HepG2 (cell line): Measurements from ENCODE around the gene LEMD2. TPM values are rescaled to one million over a fixed set of nuclear protein-coding genes. Genes with fewer than 3 reads are reported as not detected.

Experiments used
- CEBPG ChIP-seq: IDR thresholded peaks from 2 replicates; pipeline ENCODE4 v1.6.1; 2016
- ELF1 ChIP-seq: sonication (generic); formaldehyde crosslinking; IDR thresholded peaks from 2 replicates; pipeline ENCODE4 v1.4.0; 2020; ENCODE audit warnings: missing genetic modification reagents
- ELF3 ChIP-seq: IDR thresholded peaks from 2 replicates; pipeline ENCODE4 v1.6.1; 2016; ENCODE audit warnings: missing genetic modification reagents, missing compliant biosample characterization
- ESRRA ChIP-seq: sonication (generic); formaldehyde crosslinking; IDR thresholded peaks from 2 replicates; pipeline ENCODE4 v1.5.1; 2020; ENCODE audit warnings: mild to moderate bottlenecking, low read depth, missing genetic modification reagents
- GFI1 ChIP-seq: sonication (generic); formaldehyde crosslinking; IDR thresholded peaks from 2 replicates; pipeline ENCODE4 v1.5.0; 2020; ENCODE audit warnings: missing genetic modification reagents, mild to moderate bottlenecking, borderline replicate concordance
- MBNL3 ChIP-seq: fragments of 250-450 bp; sonication (Bioruptor Pico); conservative IDR thresholded peaks from 2 replicates; pipeline ENCODE4 v1.8.0; 2022; ENCODE audit warnings: mild to moderate bottlenecking, inconsistent platforms
- MTF1 ChIP-seq: sonication (generic); formaldehyde crosslinking; IDR thresholded peaks from 2 replicates; pipeline ENCODE4 v1.5.0; 2020; ENCODE audit warnings: missing genetic modification reagents
- NR2F1 ChIP-seq, 2 experiments: fragments of 450-650 bp in 1 of 2; formaldehyde crosslinking in 1 of 2; IDR thresholded peaks; 2 replicates each; pipeline versions ENCODE4 v1.5.0 to v1.6.1; 2016 to 2020; ENCODE audit warnings: mild to moderate bottlenecking in 1 of 2, missing compliant biosample characterization in 1 of 2, missing genetic modification reagents in 1 of 2, moderate library complexity in 1 of 2
- ZNF446 ChIP-seq: sonication (generic); formaldehyde crosslinking; IDR thresholded peaks from 2 replicates; pipeline ENCODE4 v1.5.0; 2020; ENCODE audit warnings: mild to moderate bottlenecking, missing genetic modification reagents
- ZNF879 ChIP-seq: sonication (generic); formaldehyde crosslinking; IDR thresholded peaks from 2 replicates; pipeline ENCODE4 v1.8.1; 2023; ENCODE audit warnings: missing genetic modification reagents
- polyA plus RNA-seq, 8 experiments: library from polyadenylated mRNA; depleted of rRNA in 3 of 8; stranded (reverse) in 7 of 8; unstranded in 1 of 8; fragments of >200 nt; fragmentation: Illumina TruSeq in 4 of 8; extraction: Trizol in 4 of 8; gene quantifications; 2 replicates each; pipeline versions ENCODE4 v1.2.1 to v1.2.3, GENCODE V29; 2011 to 2016; ENCODE audit warnings: low read depth in 4 of 8, missing spikeins in 1 of 8, mixed read lengths in 1 of 8; ENCODE audit not compliant: insufficient read depth in 1 of 8
- total RNA-seq, 5 experiments: library from RNA; depleted of rRNA; stranded (reverse); fragments of >200 nt; fragmentation: Illumina TruSeq; extraction: Trizol; gene quantifications; 2 replicates each; pipeline ENCODE4 v1.2.3, GENCODE V29; 2016; ENCODE audit warnings: low read depth in 1 of 5
- TF ChIP-seq, protein P1 (sequence below): IDR thresholded peaks from 2 replicates; pipeline ENCODE4 v1.6.1; 2016; ENCODE audit warnings: mild to moderate bottlenecking
- TF ChIP-seq, protein P2 (sequence below): sonication (generic); formaldehyde crosslinking; IDR thresholded peaks from 2 replicates; pipeline ENCODE4 v1.5.1; 2020; ENCODE audit warnings: missing genetic modification reagents, mild to moderate bottlenecking, borderline replicate concordance
- TF ChIP-seq, protein P3 (sequence below): IDR thresholded peaks from 2 replicates; pipeline ENCODE4 v1.6.1; 2016
- TF ChIP-seq, protein P4 (sequence below): IDR thresholded peaks from 2 replicates; pipeline ENCODE4 v1.6.1; 2012; ENCODE audit warnings: inconsistent platforms
- TF ChIP-seq, protein P5 (sequence below): sonication (generic); formaldehyde crosslinking; IDR thresholded peaks from 2 replicates; pipeline ENCODE4 v1.4.0; 2020; ENCODE audit warnings: missing genetic modification reagents
- TF ChIP-seq, protein P6 (sequence below): sonication (generic); formaldehyde crosslinking; IDR thresholded peaks from 2 replicates; pipeline ENCODE4 v1.5.0; 2020; ENCODE audit warnings: missing genetic modification reagents
- TF ChIP-seq, protein P7 (sequence below): IDR thresholded peaks from 2 replicates; pipeline ENCODE4 v1.6.1; 2018; ENCODE audit warnings: missing genetic modification reagents, mild to moderate bottlenecking, missing compliant biosample characterization

The LEMD2 gene
- total and polyA plus RNA-seq, 2 of the 13 experiments (the other 11 are each of a cell fraction or from before 2014, with no cell fraction given): 45.2 to 62.9 TPM

DNA sequence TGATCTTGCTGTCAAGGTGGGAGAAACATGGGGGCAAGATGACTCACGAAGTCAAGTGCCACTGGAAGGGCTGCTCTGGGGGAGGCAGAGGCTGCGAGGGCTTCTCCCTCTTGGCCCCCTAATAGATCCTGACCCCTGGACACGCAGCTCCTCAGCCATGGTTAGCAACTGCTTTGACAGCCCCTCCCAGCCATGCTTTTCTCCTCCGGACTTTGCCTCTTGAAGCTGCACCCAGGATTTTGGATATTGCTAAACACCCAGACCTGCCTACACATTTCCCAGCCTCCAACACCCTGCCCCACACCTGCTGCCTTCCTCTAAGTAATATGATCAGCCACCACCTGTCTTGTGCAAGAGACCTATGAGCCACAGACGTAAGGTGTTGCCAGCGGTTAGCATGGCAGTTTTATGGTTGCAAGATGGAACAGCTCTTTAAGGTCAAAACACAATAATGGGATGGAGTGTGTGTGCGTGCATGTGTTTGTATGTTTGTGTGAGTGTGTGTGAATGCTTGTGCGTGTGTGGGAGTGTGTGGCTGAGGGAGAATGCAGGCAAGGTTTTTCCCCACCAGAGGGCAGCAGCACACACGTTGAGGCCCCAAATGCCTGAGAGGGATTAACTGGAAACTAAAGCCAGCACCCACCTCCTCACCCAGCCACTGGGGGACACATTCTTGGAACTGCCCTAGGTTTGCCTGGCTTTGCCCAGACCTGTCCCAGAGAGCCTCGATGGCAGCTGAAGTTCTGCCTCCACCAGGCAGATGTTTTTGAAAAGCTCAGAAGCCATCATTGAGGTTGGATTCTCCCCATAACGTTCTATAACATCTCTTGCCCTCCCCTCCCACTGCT is 44.7 kb downstream of the LEMD2 start (continued):
- TF ChIP-seq, protein P1, sequence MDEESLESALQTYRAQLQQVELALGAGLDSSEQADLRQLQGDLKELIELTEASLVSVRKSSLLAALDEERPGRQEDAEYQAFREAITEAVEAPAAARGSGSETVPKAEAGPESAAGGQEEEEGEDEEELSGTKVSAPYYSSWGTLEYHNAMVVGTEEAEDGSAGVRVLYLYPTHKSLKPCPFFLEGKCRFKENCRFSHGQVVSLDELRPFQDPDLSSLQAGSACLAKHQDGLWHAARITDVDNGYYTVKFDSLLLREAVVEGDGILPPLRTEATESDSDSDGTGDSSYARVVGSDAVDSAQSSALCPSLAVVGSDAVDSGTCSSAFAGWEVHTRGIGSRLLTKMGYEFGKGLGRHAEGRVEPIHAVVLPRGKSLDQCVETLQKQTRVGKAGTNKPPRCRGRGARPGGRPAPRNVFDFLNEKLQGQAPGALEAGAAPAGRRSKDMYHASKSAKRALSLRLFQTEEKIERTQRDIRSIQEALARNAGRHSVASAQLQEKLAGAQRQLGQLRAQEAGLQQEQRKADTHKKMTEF (CRISPR knock-in tag): no peak
- TF ChIP-seq MBNL3 (CRISPR knock-in tag) (no peak), MTF1 (CRISPR knock-in tag) (no peak), GFI1 (CRISPR knock-in tag) (no peak), ZNF446 (CRISPR knock-in tag) (no peak), ESRRA (no peak), NR2F1 (CRISPR knock-in tag; IDR thresholded peaks at IDR 0.05) (no peak), ELF3 (CRISPR knock-in tag) (peak; percentile 47), CEBPG (CRISPR knock-in tag) (peak; percentile 61), ELF1 (CRISPR knock-in tag) (no peak), ZNF879 (no peak)
- TF ChIP-seq, protein P2, sequence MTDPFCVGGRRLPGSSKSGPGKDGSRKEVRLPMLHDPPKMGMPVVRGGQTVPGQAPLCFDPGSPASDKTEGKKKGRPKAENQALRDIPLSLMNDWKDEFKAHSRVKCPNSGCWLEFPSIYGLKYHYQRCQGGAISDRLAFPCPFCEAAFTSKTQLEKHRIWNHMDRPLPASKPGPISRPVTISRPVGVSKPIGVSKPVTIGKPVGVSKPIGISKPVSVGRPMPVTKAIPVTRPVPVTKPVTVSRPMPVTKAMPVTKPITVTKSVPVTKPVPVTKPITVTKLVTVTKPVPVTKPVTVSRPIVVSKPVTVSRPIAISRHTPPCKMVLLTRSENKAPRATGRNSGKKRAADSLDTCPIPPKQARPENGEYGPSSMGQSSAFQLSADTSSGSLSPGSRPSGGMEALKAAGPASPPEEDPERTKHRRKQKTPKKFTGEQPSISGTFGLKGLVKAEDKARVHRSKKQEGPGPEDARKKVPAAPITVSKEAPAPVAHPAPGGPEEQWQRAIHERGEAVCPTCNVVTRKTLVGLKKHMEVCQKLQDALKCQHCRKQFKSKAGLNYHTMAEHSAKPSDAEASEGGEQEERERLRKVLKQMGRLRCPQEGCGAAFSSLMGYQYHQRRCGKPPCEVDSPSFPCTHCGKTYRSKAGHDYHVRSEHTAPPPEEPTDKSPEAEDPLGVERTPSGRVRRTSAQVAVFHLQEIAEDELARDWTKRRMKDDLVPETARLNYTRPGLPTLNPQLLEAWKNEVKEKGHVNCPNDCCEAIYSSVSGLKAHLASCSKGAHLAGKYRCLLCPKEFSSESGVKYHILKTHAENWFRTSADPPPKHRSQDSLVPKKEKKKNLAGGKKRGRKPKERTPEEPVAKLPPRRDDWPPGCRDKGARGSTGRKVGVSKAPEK: no peak
- TF ChIP-seq, protein P3, sequence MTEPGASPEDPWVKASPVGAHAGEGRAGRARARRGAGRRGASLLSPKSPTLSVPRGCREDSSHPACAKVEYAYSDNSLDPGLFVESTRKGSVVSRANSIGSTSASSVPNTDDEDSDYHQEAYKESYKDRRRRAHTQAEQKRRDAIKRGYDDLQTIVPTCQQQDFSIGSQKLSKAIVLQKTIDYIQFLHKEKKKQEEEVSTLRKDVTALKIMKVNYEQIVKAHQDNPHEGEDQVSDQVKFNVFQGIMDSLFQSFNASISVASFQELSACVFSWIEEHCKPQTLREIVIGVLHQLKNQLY (CRISPR knock-in tag): no peak
- TF ChIP-seq, protein P4, sequence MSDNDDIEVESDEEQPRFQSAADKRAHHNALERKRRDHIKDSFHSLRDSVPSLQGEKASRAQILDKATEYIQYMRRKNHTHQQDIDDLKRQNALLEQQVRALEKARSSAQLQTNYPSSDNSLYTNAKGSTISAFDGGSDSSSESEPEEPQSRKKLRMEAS: peak; percentile 34; the same call in 1 of the 2 replicates
- TF ChIP-seq, protein P5, sequence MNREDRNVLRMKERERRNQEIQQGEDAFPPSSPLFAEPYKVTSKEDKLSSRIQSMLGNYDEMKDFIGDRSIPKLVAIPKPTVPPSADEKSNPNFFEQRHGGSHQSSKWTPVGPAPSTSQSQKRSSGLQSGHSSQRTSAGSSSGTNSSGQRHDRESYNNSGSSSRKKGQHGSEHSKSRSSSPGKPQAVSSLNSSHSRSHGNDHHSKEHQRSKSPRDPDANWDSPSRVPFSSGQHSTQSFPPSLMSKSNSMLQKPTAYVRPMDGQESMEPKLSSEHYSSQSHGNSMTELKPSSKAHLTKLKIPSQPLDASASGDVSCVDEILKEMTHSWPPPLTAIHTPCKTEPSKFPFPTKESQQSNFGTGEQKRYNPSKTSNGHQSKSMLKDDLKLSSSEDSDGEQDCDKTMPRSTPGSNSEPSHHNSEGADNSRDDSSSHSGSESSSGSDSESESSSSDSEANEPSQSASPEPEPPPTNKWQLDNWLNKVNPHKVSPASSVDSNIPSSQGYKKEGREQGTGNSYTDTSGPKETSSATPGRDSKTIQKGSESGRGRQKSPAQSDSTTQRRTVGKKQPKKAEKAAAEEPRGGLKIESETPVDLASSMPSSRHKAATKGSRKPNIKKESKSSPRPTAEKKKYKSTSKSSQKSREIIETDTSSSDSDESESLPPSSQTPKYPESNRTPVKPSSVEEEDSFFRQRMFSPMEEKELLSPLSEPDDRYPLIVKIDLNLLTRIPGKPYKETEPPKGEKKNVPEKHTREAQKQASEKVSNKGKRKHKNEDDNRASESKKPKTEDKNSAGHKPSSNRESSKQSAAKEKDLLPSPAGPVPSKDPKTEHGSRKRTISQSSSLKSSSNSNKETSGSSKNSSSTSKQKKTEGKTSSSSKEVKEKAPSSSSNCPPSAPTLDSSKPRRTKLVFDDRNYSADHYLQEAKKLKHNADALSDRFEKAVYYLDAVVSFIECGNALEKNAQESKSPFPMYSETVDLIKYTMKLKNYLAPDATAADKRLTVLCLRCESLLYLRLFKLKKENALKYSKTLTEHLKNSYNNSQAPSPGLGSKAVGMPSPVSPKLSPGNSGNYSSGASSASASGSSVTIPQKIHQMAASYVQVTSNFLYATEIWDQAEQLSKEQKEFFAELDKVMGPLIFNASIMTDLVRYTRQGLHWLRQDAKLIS (CRISPR knock-in tag): no peak
- TF ChIP-seq, protein P6, sequence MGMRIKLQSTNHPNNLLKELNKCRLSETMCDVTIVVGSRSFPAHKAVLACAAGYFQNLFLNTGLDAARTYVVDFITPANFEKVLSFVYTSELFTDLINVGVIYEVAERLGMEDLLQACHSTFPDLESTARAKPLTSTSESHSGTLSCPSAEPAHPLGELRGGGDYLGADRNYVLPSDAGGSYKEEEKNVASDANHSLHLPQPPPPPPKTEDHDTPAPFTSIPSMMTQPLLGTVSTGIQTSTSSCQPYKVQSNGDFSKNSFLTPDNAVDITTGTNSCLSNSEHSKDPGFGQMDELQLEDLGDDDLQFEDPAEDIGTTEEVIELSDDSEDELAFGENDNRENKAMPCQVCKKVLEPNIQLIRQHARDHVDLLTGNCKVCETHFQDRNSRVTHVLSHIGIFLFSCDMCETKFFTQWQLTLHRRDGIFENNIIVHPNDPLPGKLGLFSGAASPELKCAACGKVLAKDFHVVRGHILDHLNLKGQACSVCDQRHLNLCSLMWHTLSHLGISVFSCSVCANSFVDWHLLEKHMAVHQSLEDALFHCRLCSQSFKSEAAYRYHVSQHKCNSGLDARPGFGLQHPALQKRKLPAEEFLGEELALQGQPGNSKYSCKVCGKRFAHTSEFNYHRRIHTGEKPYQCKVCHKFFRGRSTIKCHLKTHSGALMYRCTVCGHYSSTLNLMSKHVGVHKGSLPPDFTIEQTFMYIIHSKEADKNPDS (CRISPR knock-in tag): no peak
- TF ChIP-seq, protein P7, sequence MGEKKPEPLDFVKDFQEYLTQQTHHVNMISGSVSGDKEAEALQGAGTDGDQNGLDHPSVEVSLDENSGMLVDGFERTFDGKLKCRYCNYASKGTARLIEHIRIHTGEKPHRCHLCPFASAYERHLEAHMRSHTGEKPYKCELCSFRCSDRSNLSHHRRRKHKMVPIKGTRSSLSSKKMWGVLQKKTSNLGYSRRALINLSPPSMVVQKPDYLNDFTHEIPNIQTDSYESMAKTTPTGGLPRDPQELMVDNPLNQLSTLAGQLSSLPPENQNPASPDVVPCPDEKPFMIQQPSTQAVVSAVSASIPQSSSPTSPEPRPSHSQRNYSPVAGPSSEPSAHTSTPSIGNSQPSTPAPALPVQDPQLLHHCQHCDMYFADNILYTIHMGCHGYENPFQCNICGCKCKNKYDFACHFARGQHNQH (CRISPR knock-in tag): no peak
